GM19043 (cell line): Measurements from ENCODE around the gene CUL1.
A peak's percentile ranks its signal among the peaks of the same experiment; 100 is the strongest.
"Not testable (repeated sequence)": the region's sequence is repeated elsewhere in the genome, so short reads cannot be mapped to it uniquely, and the experiment has no call there.

ENCODE experiments used
- ATAC-seq: cut with Tn5 transposase; IDR thresholded peaks from one replicate; pipeline ENCODE4 v1.9.1; 2021; ENCODE audit warnings: low read depth; ENCODE audit not compliant: unreplicated experiment

CUL1 gene

DNA sequence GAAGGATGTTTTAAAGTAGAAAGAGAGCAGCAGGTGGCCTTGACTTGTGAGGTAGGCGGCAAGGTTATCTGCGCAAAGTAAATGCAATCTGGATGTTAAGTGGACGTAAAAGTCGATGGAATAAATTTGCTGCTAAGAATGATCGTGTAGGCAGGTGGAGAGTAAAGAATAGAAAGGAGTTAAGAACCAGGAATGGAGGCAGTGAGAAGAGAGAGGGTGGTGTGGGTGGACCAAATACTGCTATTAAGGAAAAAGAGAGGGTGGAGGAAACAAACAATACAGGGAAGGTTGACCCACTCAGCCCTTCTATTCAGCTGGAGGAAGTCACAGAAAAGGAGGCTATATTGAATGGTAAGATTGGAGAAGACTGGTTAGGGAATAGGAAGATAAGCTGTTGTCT lies 1.9 kb upstream of the CUL1 start:
- no peak for ATAC-seq

DNA sequence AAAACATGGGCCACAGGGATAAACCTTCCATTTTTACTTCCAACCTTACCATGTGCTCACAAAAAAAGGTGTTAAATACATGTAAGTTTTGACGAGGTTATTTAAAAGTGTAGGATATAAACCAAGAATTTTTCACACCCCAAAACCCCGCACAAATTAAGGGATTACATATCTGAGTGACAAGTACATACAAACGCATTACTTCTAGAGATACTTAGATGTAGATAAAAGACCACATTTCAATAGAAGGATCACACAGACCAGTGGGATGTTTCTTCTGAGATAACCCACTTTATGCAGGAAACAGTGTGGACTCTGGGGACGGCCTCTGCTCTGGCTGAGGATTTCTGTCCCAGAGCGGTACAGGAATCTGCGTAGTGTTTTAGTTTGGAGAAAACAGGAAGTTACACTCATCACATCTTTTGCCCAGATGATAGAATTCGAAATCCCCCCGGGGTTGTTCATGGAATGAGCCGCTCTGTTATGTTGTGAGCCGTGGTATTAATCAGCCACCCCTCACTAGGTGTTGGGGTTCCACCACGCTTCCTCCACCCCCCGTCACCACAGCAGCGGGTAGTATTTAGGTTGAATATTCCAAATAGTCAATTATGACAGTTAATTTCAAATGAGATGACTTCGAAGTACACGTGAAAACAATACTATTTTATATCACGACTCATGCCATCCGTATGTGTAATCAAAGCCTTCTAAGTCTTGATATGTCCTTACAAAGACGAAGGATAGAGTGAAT lies 1.3 kb upstream of the CUL1 start:
- no peak for ATAC-seq

DNA sequence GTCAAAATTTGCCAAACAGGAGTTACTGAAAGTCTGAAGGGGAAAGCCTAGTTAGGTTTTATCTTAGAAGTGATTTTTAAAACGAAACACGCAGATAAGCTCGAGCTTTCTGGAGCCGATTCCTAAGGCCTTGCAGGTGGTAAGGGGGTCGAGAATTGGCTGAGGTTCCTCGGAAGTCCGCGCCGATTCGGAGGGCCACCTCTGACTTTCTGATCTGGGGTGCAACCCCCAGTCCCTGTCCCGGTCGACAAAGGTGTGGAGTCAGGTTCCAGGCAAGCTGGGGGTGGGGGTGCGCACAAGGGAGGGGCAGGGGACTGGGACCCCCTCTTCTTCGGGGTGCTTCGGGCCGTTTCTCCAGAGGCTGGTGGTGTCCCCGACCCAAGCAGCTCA lies 701 bp upstream of the CUL1 start:
- ATAC-seq = peak; percentile 3

DNA sequence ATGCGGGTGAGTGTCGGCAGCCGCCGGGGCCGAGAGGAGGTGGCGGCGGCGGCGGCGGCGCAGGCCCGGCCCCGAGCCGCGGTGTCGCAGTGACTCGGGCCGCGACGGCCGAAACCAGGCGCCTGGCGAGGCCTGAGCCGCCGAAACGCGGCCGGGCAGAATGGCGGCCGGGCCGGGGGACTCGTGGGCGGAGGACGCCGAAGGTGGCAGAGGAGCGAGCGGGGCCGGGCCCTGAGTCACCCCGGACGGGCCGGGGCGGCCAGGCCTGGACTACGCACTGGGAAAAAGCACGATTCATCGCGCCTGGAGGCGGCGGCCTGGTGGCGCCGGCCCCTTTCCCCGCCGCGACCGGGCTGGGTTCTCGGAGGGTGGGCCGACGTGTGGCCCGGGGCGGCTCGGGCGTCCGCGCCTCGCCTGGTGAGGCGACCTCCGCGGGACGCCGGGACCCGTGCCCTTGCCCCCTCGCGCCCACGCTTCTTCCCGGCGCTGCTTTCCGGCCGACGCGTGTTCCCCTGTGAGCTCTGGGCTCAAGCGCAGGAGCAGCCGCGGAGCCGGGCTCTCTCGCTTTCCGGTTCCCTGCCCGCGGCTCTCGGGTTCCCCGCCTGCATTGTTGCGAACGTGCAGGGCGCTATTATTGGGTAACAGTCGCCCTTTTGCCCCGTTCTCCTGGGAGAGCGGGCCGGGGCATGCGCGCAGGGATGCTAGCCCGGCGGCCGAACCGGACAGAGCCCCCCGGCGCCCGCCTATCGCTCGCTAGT lies 500 bp downstream of the CUL1 start:
- peak; percentile 37 for ATAC-seq

DNA sequence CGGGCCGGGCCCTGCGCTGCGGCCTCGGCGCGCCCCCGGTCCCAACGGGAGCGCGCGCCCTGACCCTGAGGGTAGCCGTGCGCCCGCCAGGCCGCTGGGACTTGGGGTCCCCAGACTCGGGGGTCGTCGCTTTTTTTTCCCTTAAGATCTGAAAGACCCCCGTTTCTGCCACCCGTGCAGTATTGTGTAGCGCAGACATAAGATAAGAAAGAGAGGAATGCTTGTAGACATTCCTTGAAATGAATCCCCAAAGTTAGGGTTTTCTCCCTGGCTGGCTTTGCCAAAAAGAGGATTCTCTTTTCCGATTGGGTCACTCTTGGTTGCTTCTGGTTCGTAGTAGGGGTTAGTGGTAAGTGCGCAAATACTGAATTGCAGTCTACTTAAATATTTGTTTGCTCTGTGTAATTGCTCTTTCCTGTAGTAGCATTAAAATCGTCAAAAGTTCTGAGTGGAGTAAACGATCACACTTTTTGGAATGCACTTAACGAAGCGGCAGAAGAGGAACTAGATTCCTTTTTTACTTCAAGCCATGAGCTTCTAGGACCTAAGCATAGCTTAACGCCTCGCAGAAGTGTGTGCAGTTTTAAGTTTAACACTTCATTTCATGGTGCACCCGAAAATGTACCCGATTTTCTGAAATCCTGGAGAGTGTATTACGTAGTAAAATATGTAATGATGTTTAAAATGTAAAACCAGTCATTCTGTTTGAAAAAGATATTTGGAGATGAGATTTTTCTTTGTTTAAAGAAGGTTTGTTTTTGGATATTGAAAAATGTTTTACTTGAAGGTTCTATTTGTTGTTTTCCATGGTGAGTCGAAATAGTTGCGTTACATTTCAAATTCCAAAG lies 1.3 kb downstream of the CUL1 start:
- ATAC-seq = peak; percentile 30

DNA sequence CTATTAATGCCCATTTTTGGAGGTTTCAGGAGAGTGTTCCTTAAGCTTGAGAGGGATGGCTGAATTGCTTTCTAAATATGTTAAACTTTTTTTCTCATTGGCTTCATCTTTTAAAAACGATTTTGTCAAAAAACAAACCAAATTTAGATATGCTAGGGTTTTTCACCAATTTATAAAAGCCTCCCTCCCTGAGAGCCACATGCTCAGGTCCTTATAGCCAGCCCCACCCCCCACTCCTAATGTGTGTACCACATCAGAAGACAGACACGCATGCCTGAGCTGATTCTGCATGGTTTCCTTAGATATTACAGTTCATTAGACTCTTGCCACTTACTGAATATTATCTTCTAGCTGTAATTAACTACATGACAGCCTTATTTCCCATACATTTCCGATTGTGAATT lies 2.0 kb downstream of the CUL1 start:
- no peak for ATAC-seq

DNA sequence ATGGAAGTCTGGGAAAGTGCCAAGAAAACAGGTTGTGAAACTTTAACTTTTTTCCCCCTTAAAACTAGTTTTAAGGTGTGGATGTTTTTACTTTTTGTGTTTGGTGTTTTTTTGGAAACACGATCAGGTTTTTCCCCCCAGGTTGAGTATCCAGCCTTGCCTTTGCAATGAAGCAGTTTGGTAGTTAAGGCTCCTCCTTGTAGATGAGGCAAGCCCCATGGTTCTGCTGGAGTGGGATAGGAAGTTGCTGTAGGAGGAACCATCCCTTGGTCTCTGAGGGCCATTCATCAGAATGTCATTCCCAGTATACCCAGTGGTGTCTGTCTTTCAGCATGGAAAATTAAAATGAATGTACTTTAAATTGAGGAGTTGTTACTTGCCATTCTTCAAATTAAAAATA lies 2.7 kb downstream of the CUL1 start:
- ATAC-seq = no peak

DNA sequence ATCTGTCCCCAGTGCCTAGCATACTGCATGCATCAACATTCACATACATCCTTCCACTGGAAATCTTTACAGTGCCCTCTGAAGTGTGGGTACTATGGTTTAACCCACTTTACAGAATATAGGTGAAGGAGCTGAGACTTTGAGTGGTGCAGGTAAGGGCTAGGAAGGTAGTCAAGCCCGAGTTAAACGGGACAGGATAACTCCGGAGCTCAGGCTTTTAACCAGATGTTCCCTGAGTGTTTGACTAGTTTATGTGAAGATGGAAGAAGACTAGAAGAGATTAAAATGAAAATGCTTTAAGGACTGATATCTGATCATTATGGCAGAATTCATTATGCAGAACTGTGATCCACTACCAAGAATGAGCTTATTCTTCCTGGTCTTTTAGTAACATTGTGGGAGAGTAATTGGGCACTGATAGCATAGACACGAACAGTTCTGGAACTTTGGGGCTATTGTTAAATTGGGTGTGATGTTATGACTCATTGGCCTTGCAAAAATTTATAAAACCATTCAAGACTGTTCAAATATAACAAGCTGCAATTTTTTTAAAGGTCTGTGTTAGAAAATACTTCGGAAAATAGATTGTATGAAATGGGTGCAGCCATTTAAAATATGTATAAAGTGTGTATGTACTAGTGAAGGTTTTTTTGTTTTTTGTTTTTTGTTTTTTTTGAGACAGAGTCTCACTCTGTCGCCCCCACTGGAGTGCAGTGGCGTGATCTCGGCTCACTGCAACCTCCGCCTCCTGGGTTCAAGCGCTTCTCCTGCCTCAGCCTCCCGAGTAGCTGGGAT lies 4.4 kb downstream of the CUL1 start:
- ATAC-seq = no peak

DNA sequence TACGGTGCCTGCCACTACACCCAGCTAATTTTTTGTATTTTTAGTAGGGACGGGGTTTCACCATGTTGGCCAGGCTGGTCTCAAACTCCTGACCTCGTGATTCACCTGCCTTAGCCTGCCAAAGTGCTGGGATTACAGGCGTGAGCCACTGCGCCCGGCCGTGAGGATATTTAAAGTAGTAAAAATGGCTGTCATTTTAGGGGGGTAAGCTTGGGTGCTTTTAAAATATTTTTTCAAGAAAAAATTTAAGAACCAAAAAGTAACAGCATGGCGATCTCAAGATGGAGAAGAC lies 4.9 kb downstream of the CUL1 start:
- ATAC-seq = not testable (repeated sequence)

DNA sequence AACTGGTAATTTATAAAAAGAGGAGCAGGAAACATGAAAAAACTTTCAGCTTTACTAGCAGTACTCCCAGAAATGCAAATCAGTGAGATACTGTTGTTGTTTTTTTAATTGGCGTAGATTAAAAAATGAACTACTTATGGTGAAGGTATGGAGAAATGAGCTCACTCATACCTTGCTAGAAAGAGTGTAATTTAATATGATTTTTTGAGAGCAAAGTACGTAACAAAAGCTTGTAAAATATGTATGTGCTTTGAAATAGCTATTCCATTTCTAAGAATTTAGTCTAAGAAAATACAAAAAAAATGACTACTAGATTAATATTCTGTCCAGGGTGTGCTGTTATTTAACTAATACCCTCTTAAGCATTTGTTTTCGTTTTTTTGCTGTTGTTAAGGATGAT lies 5.5 kb downstream of the CUL1 start:
- ATAC-seq = no peak

DNA sequence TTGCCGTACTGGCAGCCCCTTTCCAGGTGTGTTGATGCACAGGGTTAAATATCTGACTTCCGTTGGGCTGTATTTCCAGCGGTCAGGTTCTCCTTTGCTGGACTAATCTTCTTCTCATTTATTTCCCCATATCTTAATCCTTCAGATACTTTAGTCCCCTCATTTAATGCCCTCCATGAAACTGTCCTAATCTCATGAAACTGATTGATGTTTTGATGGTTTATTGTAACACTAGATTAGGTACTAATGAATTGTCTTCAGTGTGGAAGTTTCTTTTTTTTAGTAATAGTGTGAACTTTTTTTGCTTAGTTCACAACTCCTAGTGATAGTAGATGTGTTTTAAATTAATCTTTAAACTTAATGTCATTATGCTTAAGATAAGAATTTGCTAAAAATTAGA lies 6.3 kb downstream of the CUL1 start:
- ATAC-seq = no peak

DNA sequence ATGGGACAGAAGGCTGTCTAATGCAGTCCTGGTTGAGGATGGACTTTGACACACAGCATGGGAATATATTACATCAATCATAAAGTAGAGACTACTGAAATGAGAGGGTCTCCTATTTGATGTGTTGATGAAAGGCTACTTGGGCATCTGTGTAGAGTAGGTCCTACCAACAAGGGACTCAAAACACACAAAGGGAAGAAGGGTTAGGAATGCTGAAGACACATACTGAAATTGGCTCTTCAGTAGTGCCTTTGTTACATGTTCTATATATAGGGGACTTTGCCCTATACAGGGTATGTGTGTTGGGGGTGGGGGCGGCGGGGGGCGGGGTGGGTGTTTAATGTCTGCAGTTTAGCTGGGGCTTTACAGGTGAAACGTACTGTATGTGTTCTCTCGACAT lies 7.7 kb downstream of the CUL1 start:
- ATAC-seq = no peak

DNA sequence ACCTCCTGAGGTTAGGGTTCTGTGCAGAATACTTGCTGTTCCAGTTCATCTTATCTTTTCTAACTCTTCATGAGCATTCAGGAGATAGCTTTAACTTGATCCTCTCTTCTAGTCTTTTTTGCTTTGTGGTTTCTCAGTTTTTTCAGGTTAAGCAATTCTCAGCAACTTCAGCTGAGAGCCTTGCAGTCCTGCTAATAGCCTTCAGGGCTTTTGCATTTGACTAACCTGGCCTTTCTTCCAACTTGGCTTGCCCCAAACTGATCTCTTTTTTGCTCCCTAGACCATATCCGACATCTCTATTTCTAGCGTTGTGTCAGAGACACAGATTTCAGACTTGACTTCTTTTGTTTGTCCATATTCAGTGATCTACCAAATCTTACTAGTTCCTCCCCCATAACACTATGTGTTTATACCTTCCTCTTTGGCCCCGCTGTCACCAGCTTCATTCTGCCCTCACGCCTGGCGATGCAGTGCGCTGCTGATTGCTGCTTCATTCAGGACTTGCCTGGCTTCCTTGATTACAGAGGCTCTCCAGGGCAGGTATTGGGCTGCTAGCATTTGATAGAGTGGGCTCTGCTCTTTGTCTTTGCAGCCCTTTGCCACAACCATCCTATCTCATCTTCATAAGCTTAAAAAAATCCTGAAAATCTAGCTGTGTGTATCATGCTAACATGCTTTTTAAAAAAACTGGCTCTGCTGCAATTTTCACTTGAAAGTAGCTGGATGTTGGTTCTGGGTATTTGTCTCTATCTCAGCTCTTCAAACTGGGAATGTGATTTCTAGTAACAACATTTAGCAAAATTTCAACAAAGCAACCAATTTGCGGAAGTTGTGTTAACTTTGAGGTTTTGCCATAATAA lies 9.6 kb downstream of the CUL1 start:
- no peak for ATAC-seq

DNA sequence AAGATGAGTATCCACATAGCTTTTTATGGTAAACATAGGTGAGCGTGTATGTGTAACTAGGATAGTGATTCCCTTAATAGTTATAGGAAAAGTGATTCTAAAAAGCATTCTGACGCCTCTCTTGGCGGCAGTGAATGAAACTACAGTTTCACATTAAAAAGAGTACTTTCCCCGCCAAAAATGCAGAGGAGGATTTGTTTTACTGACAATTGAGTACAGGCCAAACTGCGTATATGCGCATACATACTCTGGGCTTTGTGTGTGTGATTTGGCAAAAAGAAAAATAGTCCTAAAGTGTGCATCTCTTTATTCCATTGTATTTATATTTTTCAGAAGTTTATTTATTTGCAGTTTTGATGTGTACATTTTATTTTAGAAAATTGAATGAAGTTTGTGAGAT lies 10.3 kb downstream of the CUL1 start:
- ATAC-seq = no peak

DNA sequence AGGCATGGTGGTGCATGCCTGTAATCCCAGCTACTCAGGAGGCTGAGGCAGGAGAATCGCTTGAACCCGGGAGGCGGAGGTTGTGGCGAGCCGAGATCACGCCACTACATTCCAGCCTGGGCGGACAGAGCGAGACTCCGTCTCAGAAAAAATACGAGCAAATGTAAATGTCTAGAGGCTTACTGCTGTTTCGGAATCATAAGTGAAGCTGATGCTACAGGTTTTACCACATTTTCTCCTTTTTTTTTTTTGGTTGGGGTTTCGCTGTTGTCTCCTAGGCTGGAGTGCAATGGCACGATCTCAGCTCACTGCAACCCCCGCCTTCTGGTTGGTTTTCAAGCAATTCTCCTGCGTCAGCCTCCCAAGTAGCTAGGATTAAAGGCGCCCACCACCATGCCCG lies 11.7 kb downstream of the CUL1 start:
- ATAC-seq = not testable (repeated sequence)

DNA sequence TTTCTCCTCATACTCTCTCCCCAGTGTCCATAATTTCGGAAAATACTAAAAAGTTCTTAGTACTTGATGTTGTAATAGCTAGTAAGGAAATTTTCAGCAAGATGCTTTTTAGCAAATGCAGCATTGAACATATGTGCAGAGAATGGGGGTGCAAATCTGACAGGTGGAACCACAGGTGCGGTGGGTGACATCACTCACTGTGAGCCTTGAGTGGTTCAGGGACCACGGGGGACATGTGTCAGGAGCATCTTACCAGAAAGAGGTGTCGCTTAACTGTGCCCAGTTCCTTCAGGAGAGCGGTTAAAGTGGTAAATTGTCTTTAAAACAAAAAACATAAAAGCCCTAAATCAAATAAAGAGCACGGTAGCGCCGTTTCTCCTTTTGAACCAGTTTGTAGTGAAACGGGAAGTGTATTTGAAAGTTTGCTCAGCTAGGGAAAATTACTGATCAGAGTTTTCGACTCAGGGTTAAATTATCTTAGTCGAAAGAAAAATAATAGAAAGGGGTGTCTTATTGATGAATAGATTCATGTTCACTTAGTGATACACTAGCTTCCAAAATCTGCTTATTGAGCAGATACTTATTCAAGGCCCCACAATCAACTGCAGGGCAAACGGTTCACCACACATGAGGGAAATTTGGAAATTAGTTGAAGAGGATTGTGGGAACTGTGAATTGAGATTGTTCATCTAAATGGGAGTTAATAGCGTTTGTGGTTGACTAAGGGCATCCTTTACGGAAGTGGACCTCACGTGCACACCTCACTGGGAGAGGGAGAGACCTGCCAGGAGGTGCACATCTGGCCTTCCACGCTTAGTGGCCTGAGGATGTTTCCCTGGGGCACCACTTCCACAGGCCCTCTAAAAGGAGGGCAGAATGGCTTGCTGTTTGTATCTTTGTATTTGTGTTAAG lies 12.7 kb downstream of the CUL1 start:
- peak; percentile 49 for ATAC-seq

DNA sequence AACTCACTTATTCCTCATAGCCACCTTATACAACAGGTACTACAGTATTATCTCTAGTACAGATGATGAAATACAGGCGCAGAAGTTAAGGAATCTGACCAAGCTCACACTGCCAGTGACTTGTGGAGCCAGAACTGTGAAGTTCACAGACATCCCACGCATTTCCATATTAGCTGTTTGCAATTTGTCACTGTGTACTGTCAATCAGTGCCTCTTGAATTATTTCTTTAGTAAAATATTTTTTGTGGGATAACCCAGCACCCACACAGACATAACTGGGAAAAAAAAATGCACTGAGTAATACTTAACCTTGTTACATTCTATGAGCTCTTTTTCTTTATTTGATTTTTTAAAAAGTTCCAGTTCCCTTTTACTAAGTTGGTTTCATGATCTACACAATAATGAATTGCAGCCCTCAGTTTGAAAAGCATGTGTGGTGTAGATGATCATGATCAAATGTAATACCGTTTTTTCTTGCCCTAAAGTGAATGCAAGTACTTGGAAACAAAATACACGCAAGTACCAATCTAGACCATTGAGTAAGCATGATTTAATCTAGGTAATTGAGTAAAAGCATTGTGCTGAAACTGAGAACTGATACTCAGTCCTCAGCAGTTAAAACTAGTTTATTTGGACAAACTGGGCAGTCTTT lies 14.1 kb downstream of the CUL1 start:
- peak; percentile 33 for ATAC-seq

DNA sequence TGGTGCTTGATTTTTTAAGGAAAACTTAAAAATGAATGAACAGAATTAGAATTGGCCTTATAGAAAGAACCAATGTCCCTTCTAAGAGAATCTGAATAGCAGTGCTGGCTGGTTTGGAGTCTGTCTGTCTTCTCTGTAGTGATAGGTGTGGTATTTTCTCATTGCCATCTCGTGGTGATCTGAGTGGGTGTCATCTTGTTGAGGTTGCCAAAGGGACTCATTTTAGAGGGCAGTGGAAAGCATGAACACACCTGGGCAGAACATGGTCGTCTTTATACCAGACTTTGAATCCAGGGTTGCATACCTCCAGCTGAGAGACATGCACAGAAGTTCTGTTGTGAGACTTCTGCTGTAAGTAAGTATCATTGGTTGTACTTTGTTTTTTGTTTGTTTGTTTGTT lies 15.8 kb downstream of the CUL1 start:
- ATAC-seq = no peak
